T-helper 1 cell (primary cell): ENCODE data around the gene TRAPPC6A.

ENCODE experiments used
- DNase-seq, 5 donors: peaks; one replicate each; pipeline ENCODE4 v3.0.0-alpha.2; 2012 to 2020

Gene TRAPPC6A

DNA sequence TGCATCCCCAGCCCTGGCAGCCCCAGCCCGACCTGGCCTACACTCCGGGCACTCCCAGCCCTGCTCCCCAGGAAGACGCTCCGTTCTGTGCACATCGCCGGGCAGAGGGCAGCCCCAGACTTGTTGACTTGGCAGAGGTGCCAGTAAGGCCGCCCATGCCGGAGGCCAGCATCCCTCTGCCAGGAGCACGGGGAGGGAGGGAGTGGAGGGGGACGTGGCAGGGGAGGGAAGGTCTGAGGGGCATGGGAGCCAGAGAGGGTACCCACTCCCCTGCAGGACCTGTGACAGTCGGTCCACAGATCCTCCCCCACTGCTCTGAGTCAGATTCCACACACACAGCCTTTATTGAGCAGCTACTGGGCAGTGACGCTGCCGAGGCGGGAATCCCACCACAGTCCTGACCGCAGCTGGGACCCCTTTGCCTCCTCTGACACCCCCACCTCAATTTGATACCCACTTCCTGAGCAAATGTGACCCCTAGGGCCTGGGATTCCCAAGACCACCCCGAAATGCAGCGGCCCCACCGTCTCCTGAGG is 15.4 kb downstream of the TRAPPC6A start:
- DNase-seq, result no peak

DNA sequence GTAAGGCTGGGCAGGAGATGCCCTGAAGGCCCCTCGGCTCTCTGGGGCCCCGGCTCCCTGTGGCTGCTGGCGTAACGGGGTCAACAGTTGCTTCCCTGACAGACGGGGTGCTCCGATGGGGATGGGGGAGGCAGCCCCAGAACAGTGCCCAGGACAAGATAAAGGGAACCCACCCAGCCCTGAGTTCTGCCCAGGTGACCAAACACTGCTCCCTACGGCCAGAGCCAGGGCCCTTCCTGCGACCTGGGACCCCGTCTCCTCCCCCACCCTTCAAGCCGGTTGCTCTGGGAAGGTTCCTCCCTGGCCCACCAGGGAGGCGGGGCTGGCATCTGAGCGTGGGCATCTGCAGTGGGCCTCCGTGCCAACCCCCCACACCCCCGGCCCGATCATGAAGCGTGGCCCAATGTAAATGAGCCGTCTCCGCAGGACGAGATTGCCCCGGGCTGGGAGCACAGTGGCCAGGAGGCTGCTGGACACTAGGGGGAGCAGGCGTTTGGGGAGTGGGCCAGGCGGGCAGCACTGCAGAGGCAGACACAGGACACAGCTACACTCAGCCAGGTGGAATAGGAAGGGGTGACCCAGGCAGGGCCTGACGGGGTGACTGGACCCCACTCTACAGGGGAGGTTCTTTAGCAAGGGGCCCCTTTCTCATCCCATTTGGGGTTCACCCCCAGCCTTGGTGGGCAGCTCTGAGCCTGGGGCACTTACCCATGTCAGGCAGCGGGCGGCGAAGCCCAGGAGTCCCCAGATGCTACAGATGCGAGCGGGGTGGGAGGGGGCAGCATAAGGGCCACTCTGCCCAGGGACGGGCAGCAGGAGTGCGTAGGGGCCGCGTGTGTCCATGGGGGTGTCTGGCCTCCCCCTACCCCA is 16.1 kb downstream of the TRAPPC6A start:
- DNase-seq, result no peak

DNA sequence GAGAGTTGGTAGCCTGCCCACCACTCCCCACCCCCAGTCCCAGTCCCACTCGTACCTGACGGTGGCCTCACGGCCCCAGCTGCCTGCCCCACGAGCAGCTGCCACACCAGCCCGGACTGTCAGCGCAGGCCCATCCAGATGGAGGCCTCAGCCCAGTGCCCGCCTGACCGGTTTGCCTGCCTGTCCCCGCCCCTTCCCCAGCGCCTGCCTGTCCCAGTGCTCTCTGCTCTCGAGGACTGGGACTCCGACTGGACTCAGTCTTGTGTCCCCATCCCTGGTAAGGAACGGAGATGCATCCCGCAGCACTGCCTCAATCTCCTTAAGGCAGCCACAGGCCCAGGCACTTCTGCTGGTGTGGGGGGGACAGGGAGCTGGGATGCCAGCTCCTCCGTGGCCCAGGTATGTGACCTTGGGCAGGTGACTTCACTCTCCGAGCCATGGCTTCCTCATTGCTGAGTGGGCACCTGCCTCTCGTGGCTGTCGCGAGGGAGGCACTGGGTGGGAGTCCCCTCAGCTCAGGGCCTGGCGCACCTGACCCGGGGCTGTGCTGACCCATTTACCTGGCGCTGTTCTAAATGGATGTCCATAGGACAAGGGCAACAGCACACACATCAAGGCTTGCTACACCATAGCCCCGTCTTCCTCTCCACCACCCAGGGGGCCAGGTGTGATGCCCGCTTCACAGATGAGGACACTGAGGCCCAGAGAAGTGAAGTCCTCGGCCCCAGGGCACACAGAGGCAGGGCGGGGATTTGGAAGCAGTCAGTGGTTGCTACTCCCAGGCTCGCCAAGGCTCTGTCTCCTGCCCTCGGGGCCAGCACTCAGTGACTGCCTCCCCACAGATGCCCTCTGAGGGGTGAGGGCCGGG is 16.9 kb downstream of the TRAPPC6A start, which contains the start of gene NKPD1:
Gene NKPD1 (minus strand): TSS at position 113 of the 868 bp plus-strand sequence. CDS start 832 bp downstream, outside the sequence.
- DNase-seq, result no peak

DNA sequence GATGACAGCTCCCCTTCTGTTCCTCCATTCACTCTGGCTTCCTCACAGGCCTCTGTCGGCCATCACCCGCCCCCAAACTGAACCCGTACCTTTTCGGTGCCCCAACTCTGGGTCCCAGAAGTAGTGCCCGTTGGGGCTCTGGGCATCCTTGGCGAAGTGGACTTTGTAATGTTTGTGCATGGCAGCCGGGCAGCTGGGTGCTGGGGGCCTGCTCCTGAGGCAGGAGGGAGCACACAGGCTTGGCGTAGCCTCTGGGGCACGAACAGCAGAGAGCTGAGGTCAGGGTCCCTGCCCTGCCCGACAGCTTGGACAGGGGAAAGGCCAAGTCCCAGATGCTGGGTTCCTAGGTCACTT is 18.1 kb downstream of the TRAPPC6A start:
- no peak for DNase-seq

DNA sequence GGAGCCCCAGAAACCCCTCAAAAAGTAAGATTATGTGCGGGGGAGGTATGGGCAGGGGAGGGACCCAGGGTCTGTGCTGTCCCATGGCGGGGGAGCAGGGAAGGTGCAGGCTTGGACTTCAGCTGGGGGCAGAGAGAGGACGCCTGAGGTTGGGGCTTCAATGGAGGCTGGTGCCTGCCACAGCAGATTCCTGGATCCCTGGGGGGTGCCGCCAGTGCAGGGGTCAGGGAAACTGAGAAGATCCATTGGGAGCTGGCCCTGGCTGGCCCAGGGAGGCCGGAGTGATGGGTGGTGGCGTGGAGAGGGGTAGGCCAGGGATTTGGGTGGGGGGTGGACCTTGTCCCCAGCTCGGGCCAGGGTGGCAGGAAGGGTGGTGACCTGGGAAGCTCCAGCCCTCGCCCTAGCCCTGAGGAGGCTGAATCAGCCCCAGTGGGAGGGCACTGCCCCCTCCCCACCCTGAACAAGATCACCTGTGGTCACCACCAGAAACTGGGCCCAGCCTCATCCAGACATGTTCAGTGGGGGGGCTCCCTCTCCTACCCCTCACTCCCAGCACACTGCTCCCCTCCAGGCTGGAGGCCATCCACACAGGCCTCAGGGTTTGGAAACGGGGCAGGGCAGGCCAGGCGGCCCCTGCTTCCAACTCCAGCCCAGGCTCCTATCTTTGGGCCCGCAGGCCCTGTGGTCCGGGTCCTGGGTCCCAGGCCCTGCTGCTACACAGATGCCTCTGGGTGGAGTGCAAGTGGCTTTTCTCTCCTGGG is 18.6 kb downstream of the TRAPPC6A start:
- DNase-seq, result no peak

DNA sequence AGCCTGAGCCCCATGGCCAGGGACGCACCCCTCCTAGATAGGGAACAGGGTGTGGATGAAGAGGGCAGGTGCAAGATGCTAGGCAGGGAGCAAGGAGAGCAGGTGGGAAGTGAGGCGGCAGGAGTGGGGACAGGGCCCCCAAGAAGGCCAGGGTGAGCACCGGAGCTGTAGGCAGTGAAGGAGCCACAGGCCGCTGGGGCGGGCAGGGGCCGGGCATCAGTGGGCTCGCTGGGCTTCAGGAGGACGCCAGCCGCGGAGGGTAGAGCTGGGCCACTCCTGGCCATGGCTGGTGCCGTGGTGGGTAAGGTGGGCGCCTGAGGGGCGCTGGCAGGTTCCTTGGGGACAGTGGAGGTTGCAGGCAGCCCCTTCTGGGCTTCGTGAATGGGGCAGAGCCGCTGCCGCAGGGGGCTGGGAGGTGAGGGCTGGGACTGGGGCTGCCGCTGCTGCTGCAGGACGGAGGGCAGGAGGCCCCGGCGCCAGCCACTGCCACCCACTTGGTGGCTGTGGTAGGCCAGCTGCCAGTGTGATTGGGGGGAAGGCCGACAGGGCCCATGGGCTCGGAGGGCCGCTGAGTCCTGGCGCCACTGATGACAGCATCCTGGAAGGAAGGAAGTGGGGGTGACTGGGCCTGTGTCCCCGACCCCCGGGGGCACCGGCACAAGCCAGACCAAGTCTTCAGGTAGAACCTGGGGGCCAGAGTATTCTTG is 19.4 kb downstream of the TRAPPC6A start:
- no peak for DNase-seq

DNA sequence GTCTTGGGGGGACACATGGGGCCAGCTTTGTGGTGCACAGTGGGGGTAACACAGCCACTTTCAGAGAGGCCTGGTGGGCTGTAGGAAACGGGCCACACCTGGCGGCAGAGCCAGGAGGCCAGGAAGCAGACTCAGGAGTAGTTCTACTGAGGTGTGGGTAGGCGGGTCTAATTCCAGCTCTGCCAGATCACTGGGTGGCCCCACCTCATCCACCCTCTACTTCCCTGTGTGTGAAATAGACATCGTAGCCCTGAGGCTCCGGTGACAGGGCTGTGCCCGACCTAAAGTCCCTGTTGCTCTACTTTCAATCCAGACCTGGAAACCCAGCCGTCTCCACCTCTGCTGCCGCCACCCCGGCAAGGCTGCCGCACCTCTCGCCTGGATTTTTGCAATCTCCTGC is 21.3 kb downstream of the TRAPPC6A start:
- no peak for DNase-seq

DNA sequence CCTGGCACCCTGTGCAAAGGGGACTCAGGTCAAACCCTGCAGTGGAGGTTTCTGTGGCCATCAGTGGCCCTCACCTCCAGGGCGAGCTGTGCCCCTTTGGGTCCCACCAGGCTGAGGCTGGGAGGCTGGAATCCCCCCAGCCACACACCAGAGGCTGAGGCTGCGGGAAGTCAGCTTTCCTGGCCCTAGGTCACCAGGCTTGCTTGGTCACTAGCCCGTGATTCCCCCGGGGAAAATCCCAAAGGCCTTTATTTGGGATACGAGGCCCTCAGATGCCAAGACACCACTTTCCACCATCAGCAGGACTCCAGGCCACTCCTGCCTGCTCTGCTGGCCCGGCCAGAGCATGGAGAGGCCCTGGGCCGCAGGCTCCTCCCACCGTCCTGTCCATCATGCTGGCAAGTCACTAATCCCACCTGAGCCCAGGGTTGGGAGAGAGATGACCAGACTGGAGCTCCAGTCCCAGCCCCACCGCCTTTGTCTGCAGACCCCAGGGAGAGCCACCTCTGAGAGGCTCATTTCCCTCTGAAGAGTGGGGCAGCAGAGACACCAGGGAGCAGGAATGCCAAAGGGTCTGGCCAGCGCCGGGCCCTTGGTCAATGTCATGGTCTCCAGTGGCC is 21.9 kb downstream of the TRAPPC6A start:
- DNase-seq, result no peak

DNA sequence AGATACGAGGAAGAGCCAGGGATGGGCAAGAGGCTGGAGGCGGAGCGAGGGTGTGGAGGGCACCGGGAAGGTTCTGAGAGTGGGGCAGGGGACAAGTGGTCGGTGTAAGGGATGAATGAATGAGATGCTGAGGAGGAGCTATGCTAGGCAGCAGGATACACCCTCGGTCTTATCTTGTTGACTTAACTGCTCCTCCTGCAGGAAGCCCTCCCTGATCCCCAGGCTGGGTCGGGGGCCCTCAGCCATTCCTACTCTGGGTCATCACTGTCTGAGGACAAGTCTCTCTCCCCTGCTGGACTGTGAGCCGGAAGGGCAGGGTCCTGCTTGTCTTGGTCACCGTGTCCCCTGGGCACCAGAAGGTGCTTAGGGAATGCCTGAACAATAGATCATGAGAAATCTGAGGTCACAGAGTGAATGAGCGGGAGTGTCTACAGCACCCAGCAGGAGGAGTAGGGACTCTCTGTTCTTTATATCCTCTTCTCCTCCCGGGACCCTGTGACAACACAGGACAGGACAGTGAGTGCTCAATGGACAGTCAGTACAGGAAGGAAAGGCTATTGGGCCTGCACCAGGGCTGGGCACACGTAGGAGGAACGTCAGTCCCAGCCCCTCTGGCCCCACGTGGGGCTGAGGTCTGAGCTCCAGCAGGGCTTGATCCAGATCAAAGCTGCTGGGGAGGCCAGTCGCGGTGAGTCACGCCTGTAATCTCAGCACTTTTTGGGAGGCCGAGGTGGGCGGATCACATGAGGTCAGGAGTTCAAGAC is 23.8 kb downstream of the TRAPPC6A start:
- DNase-seq, result no peak

DNA sequence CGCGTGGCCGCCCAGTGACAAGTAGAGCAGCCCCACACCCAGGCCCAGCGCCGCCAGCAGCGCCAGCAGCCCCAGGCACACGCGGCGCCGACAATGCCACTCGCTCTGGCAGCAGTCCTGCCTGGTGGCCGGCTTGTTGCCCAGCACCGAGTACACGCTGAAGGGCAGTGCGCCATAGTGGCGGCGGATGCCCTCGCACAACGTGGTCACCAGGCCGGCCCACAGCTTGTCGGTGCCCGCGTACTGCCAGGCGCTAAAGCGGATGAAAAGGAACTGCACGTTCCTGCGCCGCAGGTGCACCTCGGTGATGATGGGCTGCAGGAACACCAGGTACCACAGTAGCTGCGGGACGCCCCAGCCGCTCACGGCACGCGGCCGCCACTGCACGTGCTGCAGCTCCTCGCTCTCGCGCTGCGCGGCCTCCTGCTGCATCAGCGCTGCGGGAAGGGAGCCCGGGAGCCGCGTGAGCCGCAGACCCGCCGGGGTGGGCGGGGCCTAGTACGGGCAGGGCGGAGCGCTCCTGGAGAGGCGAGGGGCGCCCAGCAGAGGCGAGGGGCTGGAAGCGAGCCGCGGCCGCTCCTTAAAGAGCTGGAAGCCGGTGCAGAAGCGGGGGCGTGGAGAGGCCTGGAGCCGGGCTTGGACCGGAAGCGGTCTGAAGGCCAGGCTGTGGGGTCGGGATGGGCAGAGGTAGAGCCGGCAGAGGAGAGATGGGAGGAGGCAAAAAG is 24.5 kb downstream of the TRAPPC6A start:
- peak in 2 of 5 donors; percentile 31 to 34 for DNase-seq

DNA sequence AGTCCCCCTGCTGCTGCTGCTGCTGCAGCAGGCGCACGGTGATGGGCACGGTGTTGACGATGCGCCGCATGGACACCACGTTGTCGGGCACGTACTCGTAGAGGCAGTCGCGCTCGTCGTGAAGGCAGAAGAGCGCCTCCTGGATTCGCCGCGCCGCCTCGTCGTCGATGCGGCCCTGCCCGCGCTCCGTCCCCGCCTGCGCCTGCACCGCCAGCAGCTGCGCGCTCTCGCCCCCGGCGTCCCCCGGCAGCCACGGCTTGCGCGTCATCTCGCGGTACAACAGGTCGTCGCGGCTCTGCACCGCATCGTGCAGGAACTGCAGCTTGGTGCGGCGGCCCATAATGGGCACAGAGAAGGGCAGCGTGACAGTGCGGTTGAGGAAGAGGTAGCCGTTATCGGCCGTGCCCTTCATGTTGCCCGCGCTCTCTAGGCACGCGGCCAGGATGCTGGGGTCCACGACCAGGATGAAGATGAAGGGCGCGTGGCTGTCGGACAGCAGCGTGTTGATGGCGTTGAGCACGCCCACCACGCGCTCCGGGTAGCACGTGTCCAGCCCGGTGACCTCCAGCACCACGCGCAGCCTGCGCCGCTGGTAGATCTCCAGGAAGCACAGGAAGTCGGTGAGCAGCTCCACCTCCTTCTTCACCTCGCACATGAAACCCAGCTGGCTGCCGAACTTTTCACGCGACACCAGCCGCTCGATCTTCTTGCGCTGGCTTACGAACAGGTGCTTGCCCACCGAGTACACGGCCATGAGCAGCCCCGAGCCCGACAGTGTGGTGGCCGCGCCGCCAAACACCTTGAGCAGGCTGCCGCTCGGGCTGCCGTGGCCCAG is 25.3 kb downstream of the TRAPPC6A start:
- DNase-seq, result peak in 3 of 5 donors; percentile 18 to 69 (median 26)

DNA sequence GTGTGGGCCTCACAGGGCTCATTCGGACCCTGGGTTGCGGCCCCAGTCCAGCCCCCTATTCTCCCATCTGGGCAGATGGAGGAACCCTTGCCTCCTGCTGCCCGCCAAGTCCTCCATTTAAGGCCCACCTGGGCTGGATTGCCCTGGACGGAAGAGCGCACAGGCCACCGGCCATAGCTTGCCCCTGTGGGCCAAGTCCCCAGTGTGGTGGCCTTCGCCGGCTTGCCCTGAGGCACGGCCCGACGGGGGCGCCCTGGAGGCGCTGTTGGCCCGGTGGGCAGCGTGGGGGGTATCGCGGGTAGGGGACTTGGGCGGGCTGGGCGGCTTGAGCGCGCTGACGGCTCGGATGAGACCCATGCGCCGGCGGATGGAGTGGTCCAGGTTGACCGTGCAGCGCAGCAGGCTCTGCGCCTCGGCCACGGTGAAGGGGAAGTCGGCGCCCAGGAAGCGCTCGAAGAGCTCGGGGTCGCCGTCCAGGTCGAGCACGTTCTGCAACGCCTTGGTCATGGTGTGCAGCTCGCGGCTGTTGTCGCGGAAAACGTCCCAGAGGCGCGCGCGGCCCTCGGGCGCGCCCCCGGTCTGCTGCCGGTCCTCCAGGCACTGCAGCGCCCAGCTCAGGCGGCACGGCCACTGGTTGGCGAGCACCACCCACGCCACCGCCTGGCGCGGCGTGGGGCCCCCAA is 26.1 kb downstream of the TRAPPC6A start:
- no peak for DNase-seq

DNA sequence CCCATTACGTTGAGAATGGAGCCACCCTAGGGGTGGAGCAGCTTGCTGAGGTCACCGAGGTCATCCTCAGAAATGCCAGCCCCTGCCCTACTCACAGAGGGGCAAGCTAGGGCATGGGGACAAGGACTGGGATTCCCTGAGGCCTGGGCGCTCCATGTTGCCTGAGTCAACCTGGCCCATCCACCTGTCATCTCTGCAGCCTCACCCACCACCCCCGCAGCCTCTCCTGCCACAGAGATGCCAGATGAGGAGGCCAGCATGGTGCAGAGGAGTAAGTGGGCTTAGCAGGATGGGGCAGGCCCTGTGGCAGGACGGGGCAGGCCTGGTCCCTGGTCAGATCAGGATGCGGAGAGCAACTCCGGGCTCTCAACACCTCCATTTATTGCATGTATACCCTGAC is 26.7 kb downstream of the TRAPPC6A start:
- DNase-seq, result no peak

DNA sequence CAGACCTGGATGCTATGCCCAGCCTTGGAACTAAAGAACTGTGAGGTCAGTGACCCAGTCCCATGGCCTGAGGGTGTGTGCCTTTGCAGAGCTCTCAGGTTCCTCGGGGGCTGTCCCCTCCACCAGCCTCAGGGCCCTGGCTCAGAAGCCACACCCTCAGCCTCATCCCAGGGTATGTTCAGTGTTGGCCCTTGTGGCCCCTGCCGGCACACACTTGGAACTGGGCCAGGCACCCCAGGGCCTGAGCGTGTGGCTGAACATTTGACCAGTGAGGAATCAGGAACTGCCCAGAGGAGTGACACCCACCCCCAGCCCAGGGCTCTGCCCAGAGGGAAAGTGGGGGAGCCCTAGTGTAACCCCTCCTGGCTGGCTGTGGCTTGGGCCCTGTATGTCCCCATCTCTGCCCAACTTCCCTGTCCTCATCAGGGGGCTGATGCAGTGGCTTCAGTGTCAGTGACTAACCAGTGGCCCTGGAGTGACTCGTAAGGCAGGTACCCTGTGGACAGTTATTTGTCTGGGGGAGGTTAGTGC is 27.2 kb downstream of the TRAPPC6A start:
- DNase-seq, result no peak

DNA sequence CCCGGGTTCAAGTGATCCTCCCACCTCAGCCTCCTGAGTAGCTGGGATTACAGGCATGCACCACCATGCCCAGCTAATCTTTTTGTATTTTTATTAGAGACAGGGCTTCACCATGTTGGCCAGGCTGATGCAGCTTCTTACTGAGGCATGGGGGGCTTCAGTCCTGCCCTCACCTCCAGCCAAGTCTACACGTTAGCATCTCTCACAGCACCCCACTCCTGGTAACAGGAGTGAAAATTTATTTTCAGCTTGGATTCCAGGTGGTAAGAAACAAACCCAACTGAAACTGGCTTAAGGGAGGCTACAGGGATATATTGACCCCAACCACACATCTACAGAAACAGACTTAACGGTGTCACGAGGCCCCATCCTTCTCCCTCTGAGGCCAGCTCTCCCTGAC is 27.9 kb downstream of the TRAPPC6A start:
- no peak for DNase-seq

DNA sequence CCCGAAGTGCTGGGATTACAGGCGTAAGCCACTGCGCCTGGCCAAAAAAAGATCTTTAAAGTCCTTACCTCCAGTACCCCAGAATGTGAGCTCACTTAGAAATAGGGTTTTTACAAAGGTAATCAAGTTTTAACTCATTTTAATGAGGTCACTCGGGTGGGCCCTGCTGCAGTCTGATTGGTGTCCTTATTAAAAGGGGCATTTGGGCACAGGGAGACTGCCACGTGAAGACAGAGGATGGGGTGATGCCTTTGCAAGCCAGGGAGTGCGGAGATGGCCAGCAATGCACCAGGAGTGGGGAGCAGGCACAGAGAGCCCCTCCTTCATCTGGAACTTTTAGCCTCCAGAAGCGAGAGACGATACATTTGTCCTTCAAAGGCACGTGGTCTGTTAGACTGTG is 28.9 kb downstream of the TRAPPC6A start:
- no peak for DNase-seq

DNA sequence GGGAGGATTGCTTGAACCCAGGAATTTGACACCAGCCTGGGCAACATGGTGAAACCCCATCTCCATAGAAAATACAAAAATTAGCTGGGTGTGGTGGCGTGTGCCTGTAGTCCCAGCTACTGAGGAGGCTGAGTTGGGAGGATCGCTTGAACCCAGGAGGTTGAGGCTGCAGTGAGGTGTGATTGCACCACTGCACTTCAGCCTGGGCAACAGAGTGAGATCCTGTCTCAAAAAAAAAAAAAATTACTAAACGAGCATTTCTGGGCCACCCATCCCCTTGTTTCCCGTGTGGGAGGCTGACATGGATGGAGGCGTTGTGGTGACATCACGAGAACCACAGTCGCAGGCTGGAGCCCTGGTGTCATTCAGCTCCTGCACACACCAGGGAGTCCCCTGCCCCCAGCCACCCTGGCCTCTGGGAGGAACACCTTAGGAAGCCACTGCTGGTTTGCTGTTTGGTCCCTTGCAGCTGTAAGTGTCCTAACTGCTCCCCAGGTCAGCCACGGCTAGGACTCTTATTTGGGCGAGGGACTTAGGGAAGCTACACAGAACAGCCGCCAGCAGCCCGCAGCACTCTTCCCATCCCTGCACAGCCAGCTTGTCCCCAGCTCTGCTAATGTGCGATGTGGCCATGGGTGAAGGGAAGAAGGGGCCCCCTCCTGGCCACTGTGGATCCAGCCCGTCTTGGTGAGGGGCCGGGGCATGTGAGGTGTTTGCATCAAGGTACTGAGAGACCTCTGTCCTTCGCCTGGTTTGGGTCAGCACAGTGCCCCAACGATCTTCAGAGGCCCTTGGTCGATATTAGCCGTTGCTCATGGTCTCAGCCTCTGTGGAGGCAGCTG is 30.0 kb downstream of the TRAPPC6A start:
- no peak for DNase-seq
